Adrenal gland (tissue), 5 donors: ENCODE data around the gene FGF12.

Experiments
- POLR2A ChIP-seq, 2 donors: fragments of 450-650 bp; IDR thresholded peaks; one replicate each; pipeline ENCODE4 v1.6.1; 2017; ENCODE audit warnings: antibody characterized with exemption in 2 of 2, mild to moderate bottlenecking in 2 of 2, moderate library complexity in 1 of 2
- TF ChIP-seq, protein P1 (sequence below), 6 experiments: fragments of 450-650 bp in 4 of 6; fragments of 200-600 bp in 2 of 6; sonication (generic) in 1 of 6; IDR thresholded peaks; 1 replicate in 5 of 6; 2 replicates in 1 of 6; pipeline versions ENCODE4 v1.5.1 to v1.8.0; 2016 to 2021; ENCODE audit warnings: antibody characterized with exemption in 6 of 6, mild to moderate bottlenecking in 2 of 6, moderate library complexity in 1 of 6
- donor health status: DM: no; HTN: no; CAD: no.

DNA sequence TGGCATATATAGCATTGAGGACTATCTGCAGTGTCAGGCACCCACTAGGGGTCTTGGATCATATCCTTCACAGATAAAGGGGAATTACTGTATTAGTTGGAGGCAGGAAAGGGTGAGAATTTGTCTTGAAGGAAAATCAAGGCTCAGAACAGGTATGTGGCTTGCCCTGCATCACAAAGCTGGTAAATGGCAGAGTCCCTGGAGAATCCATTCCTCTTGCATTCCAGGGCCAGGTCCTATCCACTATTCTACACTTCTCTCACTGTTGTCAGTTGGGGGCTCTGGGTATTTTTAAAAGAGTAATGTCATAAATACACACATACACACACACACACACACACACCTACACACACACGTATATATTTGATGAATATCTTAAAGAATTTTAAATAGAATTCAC, 19.8 kb upstream of the FGF12 start:
- TF ChIP-seq, protein P1, sequence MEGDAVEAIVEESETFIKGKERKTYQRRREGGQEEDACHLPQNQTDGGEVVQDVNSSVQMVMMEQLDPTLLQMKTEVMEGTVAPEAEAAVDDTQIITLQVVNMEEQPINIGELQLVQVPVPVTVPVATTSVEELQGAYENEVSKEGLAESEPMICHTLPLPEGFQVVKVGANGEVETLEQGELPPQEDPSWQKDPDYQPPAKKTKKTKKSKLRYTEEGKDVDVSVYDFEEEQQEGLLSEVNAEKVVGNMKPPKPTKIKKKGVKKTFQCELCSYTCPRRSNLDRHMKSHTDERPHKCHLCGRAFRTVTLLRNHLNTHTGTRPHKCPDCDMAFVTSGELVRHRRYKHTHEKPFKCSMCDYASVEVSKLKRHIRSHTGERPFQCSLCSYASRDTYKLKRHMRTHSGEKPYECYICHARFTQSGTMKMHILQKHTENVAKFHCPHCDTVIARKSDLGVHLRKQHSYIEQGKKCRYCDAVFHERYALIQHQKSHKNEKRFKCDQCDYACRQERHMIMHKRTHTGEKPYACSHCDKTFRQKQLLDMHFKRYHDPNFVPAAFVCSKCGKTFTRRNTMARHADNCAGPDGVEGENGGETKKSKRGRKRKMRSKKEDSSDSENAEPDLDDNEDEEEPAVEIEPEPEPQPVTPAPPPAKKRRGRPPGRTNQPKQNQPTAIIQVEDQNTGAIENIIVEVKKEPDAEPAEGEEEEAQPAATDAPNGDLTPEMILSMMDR (IDR thresholded peaks at IDR 0.05) = no peak
- no peak for TF ChIP-seq POLR2A (IDR thresholded peaks at IDR 0.05)
